ELF-1 (cell line): ENCODE measurements around the gene DYDC2.

Experiments
- DNase-seq: peaks from one replicate; pipeline ENCODE4 v3.0.0-alpha.2; 2016; ENCODE audit warnings: low read depth, low spot score

Gene DYDC2

GRCh38 chr10:80371467-80371866, 14.9 kb downstream of the DYDC2 start:
- DNase-seq: peak; percentile 65

- DNase-seq: no peak
Measured at GRCh38 chr10:80372675-80373074, 16.1 kb downstream of the DYDC2 start.

GRCh38 chr10:80373502-80373901, 16.9 kb downstream of the DYDC2 start:
- no peak for DNase-seq

- DNase-seq: no peak
Measured at GRCh38 chr10:80379701-80380100, 23.1 kb downstream of the DYDC2 start.

- DNase-seq: no peak
Measured at GRCh38 chr10:80380185-80380584, 23.6 kb downstream of the DYDC2 start.

GRCh38 chr10:80382989-80383388, 26.4 kb downstream of the DYDC2 start:
- DNase-seq: peak; percentile 77

- no peak for DNase-seq
Measured at GRCh38 chr10:80390740-80391139, 34.2 kb downstream of the DYDC2 start.

GRCh38 chr10:80392250-80392649, 35.7 kb downstream of the DYDC2 start:
- DNase-seq: no peak

GRCh38 chr10:80394358-80394916, 37.9 kb downstream of the DYDC2 start:
- DNase-seq: no peak

- DNase-seq: no peak
Measured at GRCh38 chr10:80397014-80397413, 40.4 kb downstream of the DYDC2 start.

- DNase-seq: no peak
Measured at GRCh38 chr10:80400136-80400804, 43.7 kb downstream of the DYDC2 start.

GRCh38 chr10:80405035-80405434, 48.5 kb downstream of the DYDC2 start:
- no peak for DNase-seq

GRCh38 chr10:80405626-80406025, 49.0 kb downstream of the DYDC2 start:
- no peak for DNase-seq

- no peak for DNase-seq
Measured at GRCh38 chr10:80406204-80406603, 49.6 kb downstream of the DYDC2 start.

GRCh38 chr10:80407812-80408241, 51.2 kb downstream of the DYDC2 start:
- DNase-seq: peak; percentile 71

- peak; percentile 90 for DNase-seq
Measured at GRCh38 chr10:80408242-80409101, 51.9 kb downstream of the DYDC2 start, which contains the start of gene PRXL2A. TSS of gene PRXL2A (plus strand) at chr10:80408551. CDS start at chr10:80420468, 11,917 bp downstream.

- peak; percentile 74 for DNase-seq
Measured at GRCh38 chr10:80409121-80409520, 52.5 kb downstream of the DYDC2 start.

- no peak for DNase-seq
Measured at GRCh38 chr10:80410122-80410521, 53.5 kb downstream of the DYDC2 start.

GRCh38 chr10:80410578-80411145, 54.1 kb downstream of the DYDC2 start:
- no peak for DNase-seq

- no peak for DNase-seq
Measured at GRCh38 chr10:80411267-80411668, 54.7 kb downstream of the DYDC2 start.

GRCh38 chr10:80411681-80412220, 55.2 kb downstream of the DYDC2 start:
- DNase-seq: no peak

- DNase-seq: no peak
Measured at GRCh38 chr10:80412486-80412885, 55.9 kb downstream of the DYDC2 start.
